Cerebellar cortex (tissue), 1 donor: Measurements from ENCODE around the gene TSPAN9.

Source experiments
- DNase-seq: peaks from one replicate; pipeline ENCODE4 v3.0.0-alpha.2; 2015; ENCODE audit warnings: low spot score

The TSPAN9 gene

DNA sequence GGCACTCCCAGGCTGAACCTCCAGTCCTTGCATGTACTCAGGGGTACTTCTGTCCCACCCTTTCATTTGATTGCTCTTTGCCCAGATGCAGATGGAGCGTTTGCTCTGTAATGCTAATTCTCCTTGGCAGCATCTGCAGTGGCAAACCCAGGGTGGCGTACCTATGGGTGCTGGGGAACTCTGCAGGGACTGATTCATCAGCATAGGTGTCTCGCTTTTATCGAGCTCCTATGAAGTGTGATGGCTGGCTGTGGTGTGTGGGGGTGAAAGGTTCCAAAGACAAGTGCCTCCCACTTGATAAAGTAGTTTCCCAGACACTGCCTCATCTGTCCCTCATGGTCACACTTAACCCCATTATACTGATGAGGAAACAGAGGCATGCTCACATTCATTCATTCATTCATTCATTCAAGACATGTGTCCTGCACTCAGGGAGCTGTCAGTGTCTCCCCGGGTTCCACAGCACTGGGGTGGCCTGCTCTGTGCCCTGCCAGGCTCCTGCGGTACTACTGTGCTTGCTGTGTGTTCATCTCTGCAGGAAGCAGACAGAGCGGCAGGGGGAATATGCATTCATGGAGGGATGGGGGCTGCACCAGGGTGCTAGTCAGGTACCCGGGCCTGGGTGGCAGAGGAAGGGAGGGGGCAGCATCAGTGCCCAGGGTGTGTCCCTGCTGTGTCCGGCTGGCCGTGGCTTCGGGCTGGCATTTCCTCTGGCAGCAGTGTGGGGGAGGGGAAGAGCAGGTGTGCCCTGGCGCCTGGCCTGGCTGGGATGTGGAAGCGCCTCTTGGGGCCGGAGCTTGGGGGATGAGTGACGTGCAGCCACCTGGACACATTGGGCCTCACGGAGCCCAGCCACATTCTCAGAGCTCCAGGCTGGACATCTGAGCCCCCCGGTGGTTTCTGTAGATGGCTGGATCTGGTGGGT, 110.9 kb downstream of the TSPAN9 start:
- DNase-seq: no peak

DNA sequence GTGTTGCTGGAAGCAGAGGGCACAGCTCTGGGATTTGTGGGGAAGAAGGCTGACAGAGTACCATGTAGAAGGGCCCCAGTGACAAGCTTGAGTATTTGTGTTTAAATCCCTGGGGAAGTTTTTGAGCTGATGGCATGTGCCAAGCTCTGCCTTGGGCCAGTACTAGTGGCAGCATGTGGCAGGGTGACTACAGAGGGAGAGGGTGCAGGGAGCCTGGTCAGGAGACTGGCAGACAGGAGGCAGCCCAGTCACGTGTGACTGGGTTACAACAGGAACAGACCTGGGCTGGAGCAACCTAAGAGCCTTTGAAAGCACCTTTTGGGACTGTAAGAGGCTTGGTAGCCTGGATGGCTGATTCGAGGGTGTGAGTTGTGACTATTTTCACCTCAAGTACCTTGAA, 112.1 kb downstream of the TSPAN9 start:
- DNase-seq: no peak

DNA sequence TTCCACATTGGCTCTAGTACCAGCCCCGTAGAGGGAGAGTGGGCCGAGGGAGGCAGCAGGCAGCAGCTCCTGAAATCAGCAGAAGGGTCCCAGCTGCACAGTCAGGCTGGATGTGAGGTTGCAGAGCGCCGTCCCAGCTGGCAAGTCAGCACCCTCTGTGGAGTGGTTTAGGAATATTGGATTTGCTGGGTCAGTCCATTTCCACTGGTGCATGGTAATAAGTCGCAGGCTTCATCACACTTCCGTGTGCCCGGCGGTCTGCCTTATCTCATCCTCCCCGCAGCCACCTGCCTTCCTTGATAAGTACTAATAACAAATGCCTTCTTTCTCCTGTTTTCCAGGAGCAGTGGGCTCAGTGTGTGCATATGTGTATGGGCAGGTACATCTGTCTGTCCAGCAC, 112.9 kb downstream of the TSPAN9 start:
- DNase-seq: no peak

DNA sequence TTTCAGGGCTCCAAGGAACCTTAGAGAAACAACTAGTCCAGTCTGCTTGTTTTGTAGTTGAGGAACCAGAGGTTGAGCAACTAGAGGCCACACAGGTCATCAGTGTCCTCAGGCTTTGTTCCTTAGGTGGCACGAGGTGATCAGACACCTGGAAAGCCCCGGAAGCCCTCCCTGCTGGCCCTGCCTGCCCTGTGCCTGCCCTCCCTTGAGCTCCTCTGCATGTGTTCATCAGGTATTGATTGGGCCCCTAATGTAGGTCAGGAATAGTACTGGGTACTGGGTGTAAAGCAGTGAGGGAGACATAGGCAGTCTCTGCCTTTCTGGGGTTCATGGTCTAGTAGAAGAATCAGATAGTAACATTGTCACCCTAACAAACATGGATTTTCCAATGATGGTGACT, 114.3 kb downstream of the TSPAN9 start:
- DNase-seq: no peak

DNA sequence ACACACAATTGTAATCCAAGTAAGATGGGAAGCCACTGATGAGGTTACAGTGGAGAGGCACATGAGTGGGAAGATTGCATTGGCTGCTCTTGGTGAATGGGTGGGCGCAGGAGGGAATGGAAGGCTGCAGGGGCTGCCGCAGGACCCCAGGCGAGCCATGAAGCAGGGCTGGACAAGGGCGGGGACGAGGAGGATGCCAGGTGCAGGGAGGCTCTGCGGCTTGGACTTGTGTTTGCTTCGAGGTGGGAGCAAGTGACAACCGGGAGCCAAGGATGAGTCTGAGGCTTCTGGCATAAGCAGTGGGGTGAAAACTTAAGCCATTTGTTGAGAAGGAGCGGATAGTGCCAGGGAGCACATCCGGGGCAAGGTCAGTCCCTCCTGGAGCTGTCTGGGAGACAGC, 115.0 kb downstream of the TSPAN9 start:
- DNase-seq: no peak

DNA sequence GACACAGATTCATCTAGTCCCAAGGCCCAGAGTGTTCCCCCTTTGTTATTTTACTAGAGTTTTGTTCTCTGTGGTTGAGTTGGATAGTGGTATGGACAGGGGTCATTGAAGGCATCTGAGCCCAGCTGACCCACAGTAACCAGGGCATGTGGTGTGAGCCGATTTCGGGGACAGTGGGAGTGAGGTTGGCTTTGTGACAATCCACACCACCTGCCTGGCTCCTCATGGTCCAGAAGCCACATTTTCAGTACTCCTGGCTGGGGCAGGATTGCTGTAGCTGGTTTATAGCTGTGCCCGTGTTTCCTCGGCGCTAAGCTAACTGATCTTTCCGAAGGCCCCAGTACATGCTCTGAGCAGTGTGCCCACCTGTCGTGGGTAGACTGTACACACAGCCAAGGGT, 116.0 kb downstream of the TSPAN9 start:
- peak; percentile 64 for DNase-seq

DNA sequence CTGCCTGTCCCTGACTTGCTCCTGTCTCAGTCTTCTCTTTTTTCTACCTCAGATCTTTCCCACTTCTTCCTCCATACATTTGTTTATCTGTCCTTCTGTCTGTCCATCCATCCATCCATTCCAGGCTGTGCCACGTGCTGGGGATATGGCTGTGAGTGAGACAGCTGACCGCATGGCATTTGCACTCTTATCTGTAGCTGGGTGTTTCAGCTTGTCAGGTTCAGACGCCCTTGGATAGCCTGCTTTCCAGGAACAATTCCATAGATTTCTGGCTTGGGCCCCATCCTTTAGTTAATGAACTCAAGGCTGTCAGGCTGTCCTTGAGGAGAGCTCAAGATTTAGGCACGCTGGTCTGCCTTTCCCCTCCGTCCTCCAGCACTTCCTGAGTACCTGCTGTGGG, 116.6 kb downstream of the TSPAN9 start:
- peak; percentile 11 for DNase-seq

DNA sequence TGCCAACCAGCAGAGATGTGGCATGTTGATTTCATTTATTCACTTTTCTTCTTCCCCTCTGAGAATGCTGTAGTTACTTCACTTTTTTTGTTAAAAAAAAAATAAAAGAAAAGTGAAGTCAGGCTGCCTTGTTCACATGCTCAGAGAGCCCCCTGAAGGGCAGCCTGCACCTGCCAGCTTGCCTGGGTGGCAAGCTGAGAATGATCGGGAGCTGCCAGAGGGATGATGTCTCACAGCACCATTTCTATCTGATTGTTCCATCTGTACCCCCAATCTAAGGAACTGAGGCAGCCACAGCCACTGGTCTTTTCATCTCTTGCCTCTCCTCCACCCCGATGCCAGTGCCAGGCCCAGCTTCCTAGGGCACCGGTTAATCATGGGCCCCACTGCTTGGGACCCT, 118.2 kb downstream of the TSPAN9 start:
- DNase-seq: no peak

DNA sequence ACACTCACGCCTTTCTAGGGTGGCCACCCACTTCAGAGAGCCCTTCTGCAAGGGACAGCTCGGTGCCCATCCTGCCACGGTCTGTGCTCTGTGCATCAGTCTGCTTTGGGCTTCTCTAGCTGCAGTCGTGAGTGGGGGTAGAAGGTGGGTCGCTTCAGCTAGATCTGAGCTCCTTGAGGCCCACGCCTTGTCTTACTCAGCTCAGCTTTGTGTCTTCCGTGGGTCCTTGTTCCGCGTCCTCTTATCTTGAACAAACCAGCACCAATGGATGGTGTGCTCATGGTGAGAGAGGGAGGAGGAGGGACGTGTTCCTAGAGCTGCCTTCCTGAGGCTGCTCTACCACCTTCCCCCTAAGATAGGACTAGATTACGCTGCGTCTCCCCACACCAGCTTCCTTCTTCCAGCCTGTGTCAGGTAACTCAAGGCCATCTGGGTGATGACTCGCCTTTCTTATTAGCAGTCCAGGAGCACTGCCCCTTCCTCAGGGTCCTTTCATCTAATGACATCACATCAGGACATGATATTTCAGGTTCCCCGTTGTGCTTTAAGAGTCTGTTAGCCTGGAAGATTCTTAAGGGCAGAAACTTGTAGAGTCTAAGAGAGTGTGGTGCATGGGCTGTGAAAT, 118.8 kb downstream of the TSPAN9 start:
- no peak for DNase-seq

DNA sequence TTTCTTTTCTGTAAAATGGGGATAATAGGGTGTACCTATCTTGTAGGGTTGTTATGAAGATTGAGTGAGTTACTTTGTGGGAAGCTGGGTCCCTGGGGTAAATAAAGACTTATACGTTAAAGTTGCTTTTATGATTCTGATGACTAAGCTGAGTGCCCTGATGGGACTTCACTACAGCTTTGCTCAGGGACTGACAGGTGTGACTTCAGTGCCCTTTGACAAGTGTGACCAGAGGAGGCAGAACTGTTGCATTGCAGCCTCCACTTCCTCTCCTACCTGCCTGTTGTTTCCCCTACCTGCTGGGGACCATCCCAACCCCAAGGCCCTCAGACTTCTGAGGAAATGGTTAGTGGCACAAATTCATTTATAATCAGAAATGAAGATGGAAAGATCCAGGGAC, 119.3 kb downstream of the TSPAN9 start:
- no peak for DNase-seq

DNA sequence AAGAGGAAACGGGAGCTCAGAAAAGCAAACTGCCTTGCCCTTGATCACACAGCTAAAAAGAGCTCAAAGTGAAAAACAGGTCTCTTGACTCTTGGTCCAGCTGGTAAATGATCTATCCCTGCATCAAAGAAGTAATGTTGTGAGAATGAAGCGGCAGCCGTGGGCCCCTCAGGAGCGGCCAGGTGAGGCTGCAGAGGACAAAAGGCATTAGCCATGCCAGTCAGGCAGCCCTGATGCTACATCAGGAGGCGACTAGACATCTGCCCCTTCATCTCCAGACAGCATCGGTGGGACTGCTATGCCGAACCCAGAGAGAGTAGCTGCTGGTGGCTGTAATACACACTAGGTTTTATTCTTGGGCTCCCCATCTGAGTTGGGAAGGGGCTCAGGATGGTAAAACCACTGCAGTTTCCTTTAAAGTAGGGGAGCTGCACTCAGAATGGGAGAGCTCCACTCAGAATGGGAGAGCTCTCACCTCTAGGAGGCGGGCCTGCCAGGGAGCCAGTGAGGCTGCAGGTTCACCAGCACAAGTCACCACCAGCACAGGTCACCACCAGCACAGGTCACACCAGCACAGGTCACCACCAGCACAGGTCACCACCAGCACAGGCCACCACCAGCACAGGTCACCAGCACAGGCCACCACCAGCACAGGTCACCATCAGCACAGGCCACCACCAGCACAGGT, 120.1 kb downstream of the TSPAN9 start:
- DNase-seq: peak; percentile 28

DNA sequence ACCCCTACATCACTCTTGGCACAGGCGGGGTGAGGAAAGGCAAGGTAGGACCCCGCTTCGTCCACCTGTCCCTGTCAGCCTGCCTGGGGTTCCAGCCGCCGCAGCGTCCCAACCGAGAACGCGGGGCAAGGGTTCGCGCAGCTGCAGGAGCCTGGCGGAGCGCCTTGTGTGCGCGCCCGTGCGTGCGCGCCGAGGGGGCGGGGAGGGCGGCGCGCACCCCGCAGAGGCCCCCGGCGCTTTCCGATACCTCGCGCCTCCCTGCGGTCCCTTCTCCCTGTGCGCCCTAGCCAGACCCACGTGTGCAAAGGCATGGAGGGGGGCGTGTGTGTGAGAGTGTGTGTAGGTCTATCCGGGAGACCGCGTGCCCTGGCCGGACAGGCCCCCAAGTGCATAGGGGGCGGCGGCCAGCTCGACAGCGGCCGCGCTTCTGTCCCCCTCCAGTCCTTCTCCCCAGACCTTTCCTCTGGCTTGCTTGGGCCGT, 122.4 kb downstream of the TSPAN9 start:
- peak; percentile 15 for DNase-seq

DNA sequence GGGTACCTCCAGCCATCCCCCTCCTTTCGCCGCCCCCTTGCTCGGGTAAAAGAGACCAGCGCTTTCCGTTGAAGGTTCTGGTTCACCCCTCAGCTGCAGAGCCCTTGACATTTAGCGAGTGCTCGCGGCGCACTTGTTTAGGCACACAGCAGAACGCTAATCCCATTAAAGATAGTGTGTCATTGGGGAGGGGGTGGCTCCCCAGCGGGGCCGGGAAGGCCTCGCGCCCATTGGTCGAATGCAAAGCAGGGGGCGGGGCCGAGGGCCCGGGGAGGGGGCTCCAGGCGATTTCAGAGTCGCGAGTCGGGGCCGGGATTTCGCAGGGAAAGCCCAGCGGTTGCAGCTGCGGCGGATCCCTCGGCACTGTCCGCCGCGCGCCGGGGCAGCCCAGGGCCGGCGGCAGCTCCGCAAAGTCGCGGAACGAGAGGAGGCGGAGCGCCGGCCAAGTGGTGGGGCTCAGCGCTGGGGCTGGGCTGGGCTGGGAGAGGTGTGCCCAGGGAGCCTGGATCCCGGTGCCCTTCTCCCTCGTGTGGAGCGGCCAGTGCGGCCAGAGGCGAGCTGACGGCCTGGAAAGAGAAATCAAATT, 122.9 kb downstream of the TSPAN9 start:
- peak; percentile 60 for DNase-seq

DNA sequence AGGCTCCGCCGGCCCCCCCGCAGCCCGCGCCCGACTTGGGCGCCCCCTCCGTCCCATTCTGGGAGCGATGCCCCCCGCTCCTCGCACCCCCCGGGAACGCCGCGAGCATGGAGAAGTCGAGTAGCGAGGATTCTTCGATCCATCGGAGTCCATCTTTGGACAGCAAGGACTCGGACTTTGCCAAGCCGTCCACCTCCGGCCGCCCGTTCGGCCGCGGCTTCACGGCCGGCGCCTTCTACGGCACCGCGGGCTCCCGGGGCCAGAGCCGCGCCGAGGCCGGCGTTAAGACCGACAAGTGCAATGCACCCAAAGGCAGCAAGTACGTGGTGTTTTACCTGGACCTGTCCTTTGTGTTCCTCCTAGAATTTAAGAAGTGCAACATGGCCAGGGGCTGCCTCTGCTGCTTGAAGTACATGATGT, 123.6 kb downstream of the TSPAN9 start:
- no peak for DNase-seq

DNA sequence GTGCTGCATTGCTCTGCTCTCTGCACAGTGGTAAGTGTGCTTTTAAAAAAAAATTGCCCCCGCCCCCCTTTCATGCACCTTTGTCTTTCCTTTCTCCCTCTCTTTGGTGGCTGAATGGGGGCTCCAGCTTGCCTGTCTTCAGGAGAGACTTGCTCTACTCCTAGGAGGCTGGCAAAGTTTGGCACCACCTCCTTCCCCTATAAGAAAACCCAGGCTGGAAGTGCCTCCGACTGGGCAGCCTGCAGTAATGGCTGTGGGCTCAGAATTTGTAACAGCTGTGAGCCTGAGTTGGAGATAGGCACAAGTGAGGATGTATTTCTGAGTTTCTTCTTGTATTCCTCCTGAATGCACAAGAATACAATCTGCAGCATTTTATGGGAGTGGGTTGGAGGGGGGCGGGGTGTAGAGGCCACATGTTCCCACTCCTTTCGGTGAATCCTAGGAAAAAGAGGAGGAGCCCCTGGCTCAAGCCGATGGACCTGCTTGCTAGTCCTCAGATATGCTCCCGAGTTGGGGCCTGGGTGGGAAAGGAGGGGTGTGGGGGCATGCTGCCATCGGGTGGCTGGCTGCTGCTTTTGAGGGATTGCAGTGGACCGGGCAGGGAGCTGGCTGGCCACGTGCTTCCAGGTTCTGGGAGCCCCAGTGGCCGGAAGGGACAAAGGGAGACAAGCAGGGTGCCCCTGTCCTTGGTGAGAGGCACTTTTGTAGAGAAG, 124.3 kb downstream of the TSPAN9 start:
- DNase-seq: peak; percentile 65

DNA sequence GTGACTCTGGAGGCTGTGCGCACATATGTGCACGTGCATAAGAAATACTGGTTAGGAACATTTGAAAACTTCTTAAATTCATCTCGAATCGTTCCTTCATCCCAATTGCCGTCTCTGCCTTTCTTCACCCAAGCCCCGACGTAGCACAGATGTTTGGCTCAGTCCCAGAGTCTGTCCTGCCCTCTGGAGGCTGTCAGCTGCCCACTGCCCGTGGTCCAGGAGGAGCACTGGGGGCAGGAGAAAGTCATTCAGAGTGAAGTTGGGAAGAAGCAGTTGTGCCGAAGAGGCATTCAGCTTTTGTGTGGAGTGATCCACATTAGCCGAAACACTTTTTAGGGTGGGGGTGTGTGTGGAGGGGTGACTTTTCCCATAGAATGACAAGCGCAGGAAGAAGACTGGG, 124.9 kb downstream of the TSPAN9 start:
- DNase-seq: no peak

DNA sequence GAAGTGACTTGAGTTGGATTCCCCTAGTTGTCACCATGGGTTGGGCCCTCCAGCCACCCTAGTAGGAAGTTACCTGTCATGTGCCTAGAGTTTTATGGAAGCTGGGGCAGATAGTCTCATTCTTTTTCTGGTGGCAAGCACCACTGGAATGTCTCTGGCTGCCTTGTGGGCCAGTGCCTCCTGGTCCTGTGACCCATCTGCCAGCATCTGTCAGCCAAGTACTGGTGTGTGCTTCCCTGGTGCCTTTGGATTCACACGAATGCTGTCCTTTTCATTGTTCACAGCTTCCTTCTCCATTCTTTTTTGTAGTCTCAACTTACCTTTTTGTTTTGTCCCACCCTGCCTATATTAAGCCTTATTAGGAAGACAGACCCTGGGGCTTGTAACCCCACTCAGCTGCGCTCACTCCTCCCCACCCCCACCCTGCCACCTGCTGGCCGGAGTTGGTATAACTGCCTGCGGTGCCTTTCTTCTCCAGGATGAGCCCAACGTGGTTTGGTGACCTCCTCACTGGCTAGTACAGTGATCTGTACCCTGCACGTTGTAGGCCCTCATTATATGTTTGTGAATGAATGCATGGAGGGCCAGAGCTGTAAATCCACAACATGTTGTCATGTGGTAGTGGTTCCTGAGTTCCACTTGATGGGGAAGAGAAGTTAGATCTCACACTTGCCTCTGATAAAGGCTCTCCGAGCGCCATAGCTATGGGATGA, 125.7 kb downstream of the TSPAN9 start:
- DNase-seq: peak; percentile 81

DNA sequence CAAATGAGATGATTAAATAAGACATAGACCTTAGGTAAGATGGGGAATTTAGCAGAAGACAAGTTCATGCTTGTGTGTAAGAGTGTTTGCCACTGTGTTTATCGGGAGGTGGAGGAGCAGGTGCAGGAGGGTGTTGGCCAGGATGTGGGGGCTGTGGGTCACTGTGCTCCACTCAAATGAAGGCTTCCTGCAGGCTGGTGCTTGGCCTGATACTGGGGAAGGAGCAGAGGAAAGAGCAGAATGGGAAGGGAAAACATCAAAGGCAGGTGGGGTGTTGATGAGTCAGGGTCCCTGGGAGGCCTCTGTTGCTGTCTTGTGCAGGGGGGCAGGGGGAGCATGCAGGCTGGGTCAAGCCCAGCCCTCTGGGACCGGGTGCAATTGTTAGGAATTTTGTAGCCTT, 126.5 kb downstream of the TSPAN9 start:
- DNase-seq: peak; percentile 13

DNA sequence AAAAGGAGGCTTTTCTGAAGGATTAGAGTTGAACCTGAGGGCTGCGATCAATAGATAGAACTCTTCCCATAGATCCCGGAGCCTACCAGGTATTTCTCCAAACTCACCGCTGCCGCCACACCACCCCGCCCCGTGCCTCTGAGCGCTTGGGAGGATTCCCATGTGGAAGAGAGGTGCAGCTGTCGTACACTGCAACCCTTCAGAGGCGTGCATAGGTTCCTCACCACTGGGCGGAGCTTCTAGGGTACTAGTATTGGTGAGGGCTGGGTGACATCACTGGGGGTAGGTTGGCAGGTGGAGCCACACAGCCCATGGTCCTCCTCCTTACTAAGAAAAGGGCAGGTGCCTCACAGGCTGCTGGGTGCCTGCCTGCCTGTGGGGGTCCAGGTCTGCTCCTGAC, 127.0 kb downstream of the TSPAN9 start:
- peak; percentile 83 for DNase-seq

DNA sequence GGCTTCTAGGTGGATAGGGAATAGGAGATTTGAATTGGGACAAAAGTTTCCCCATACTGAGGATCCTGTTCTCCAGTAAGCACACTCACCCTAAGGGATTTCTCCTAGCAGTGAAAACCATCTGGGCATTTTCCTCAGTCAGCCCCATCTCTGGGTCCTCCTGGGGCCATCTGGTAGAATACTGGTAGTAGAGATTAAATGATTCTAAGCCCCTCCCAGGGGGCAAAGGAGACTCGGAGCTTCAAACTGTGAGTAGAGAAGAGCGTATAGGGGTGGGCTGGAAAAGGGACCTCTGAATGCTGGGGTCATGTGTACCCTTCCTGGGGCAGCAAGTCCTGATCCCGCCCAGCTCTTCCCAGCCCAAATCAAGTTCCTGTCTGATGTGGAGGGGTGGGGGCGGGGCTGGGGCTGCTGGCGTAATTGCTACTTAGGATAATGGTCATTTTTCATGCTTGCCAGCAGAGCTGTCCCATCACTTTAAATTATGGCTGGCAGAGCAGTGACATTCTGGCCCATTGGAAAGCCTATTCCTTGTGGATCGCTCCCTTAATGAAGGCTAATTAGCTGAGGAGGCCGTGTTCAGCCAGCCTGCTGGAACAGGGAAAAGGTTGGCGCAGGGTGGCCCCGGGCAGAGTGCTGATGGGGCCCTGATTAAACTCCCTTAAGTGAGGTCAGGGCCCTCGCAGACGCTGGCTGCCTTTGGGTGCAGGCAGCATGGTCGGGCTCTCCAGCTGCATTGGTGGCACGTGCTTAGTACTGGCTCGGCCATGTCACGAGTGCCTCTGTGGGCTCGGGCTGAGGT, 127.8 kb downstream of the TSPAN9 start:
- DNase-seq: peak; percentile 9
